IPS DF 6.9 (cell line): ENCODE measurements around the gene ADGRE1.

Experiments used
- DNase-seq: peaks from one replicate; pipeline ENCODE4 v3.0.0-alpha.2; 2013; ENCODE audit warnings: low read depth, low spot score
- H3K27ac ChIP-seq: one replicate; pipeline ENCODE4 v1.5.1; 2013; ENCODE audit warnings: low read length, control low read depth
- H3K27me3 ChIP-seq: 2 replicates; pipeline ENCODE4 v1.6.1; 2013; ENCODE audit warnings: mild to moderate bottlenecking, low read length; ENCODE audit not compliant: control insufficient read depth, insufficient read depth
- H3K36me3 ChIP-seq: 2 replicates; pipeline ENCODE4 v1.6.1; 2013; ENCODE audit warnings: low read length; ENCODE audit not compliant: control insufficient read depth, insufficient read depth
- H3K4me1 ChIP-seq: 2 replicates; pipeline ENCODE4 v1.6.1; 2013; ENCODE audit warnings: low read length; ENCODE audit not compliant: control insufficient read depth, insufficient read depth
- H3K4me3 ChIP-seq: 2 replicates; pipeline ENCODE4 v1.5.1; 2013; ENCODE audit warnings: mild to moderate bottlenecking, low read length
- H3K9me3 ChIP-seq: 2 replicates; pipeline ENCODE4 v1.6.1; 2013; ENCODE audit warnings: low read length, inconsistent platforms; ENCODE audit not compliant: control insufficient read depth, insufficient read depth
- WGBS: extraction: QIAGEN DNeasy Blood & Tissue Kit; methylation state at CpG from one replicate; pipeline ENCODE4 v1.1.7; 2013; ENCODE audit warnings: mixed read lengths, missing lambda C conversion rate; ENCODE audit not compliant: insufficient read length, insufficient coverage; 5-methylcytosine and 5-hydroxymethylcytosine counted together

Gene ADGRE1

DNA sequence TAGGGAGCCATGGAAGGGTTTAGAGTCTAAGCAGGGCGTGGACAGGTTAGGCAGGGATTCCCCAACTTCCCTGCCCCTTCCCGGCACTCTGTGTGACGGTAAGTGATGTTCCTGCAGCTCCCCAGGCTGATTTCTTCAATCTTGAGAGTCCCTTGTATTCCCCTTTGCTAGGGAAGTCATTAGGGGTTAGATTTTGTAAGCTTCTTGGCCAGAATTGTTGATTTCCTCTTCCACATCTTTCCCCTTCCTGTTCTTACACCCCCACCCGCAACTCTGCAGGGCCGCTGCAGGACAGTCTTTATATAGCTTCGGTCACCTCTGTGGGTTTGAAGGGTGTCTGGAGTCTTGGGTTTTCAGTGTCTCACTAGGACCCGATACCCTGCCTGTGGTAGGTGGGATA, 10.6 kb upstream of the ADGRE1 start:
- no peak overlapping the region for H3K27ac ChIP-seq
- H3K27me3 ChIP-seq, result no peaks in the 10 kb centered on the region
- H3K4me3 ChIP-seq, result no peak overlapping the region
- no peaks in the 10 kb centered on the region for H3K4me1 ChIP-seq
- no peaks in the 10 kb centered on the region; the same call in 1 of the 2 replicates for H3K9me3 ChIP-seq
- DNase-seq, result no peak
- no CpG with 5 or more reads among the region's 7 CpGs for WGBS
- H3K36me3 ChIP-seq, result no peaks in the 10 kb centered on the region

- DNase-seq, result no peak
- Histone ChIP-seq H3K27ac (no peak overlapping the region), H3K4me1 (no peaks in the 10 kb centered on the region), H3K27me3 (no peaks in the 10 kb centered on the region), H3K9me3 (no peaks in the 10 kb centered on the region; the same call in 1 of the 2 replicates), H3K36me3 (no peaks in the 10 kb centered on the region), H3K4me3 (no peak overlapping the region)
- no CpG with 5 or more reads among the region's 4 CpGs for WGBS
Measured at GRCh38 chr19:6877766-6878165, 9.6 kb upstream of the ADGRE1 start.

GRCh38 chr19:6886277-6886897, 992 bp upstream of the ADGRE1 start:
- WGBS, result no CpG with 5 or more reads among the region's 7 CpGs
- no peak overlapping the region for H3K4me3 ChIP-seq
- H3K9me3 ChIP-seq, result no peaks in the 10 kb centered on the region; the same call in 1 of the 2 replicates
- no peaks in the 10 kb centered on the region for H3K36me3 ChIP-seq
- no peak overlapping the region for H3K27ac ChIP-seq
- DNase-seq, result no peak
- H3K27me3 ChIP-seq, result no peaks in the 10 kb centered on the region
- no peaks in the 10 kb centered on the region for H3K4me1 ChIP-seq

DNA sequence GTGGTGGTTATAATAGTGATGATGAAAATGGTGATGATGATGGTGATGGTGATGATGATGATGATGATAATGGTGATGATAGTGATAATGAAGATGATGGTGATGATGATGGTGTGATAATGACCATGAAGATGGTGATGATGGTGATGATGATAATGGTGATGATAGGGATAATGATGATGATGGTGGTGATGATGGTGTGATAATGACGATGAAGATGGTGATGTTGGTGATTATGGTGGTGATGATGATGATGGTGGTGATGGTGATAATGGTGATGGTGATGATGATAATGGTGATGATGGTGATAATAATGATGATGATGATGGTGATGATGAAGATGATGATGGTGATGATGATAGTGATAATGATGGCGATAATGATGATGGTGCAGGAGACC, 1.6 kb downstream of the ADGRE1 start:
- Histone ChIP-seq H3K4me3 (no peak overlapping the region), H3K27ac (no peak overlapping the region), H3K27me3 (no peaks in the 10 kb centered on the region), H3K36me3 (no peaks in the 10 kb centered on the region), H3K4me1 (no peaks in the 10 kb centered on the region), H3K9me3 (no peaks in the 10 kb centered on the region; the same call in 1 of the 2 replicates)
- whole genome bisulfite sequencing, result 100% methylated on average over 1 of the region's 2 CpGs
- DNase-seq, result no peak

DNA sequence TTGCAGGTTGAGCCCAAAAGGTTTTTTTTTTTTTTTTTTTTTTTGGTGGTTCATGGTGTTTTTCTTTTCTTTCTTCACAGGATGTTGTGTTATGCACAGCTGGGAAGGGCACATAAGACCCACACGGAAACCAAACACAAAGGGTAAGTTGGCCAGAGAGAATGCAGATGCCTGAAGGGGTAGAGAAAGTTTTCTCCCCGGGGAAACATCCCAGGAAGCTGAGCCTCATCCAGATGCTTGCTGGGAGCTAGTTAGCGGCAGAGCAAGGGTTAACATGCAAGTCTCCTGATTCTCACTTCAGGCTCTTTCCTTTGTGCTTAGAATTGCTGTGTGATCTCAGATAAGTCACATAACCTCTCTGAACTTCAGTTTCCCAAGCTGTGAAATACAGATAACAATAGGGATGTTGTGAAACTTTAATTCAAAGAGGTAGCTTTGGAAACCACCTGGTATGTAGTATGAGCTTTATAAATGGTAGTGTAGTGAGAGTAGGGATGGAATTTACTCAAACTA, 3.1 kb downstream of the ADGRE1 start:
- H3K9me3 ChIP-seq, result peaks cover 5% of the 10 kb centered on the region; the same call in 1 of the 2 replicates
- no peak for DNase-seq
- no peaks in the 10 kb centered on the region for H3K4me1 ChIP-seq
- H3K36me3 ChIP-seq, result no peaks in the 10 kb centered on the region
- H3K27ac ChIP-seq, result no peak overlapping the region
- H3K4me3 ChIP-seq, result no peak overlapping the region
- no peaks in the 10 kb centered on the region for H3K27me3 ChIP-seq
- no CpG with 5 or more reads among the region's 3 CpGs for WGBS

DNA sequence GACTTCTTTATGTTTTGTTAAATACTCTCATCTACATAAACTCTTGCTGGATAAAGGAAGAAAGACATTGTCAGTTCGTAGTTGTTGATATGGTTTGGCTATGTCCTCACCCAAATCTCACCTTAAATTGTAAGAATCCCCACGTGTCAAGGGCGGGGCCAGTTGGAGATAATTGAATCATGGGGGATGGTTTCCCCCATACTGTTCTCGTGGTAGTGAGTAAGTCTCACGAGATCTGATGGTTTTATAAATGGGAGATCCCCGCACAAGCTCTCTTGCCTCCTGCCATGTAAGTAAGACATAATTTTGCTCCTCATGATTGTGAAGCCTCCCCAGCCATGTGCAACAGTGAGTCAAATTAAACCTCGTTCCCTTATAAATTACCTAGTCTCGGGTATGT, 3.6 kb downstream of the ADGRE1 start:
- no CpG with 5 or more reads among the region's 8 CpGs for WGBS
- no peak for DNase-seq
- Histone ChIP-seq H3K27me3 (no peaks in the 10 kb centered on the region), H3K4me1 (no peaks in the 10 kb centered on the region), H3K4me3 (no peak overlapping the region), H3K9me3 (peaks cover 5% of the 10 kb centered on the region; the same call in 1 of the 2 replicates), H3K27ac (no peak overlapping the region), H3K36me3 (no peaks in the 10 kb centered on the region)

GRCh38 chr19:6891761-6892385, 4.5 kb downstream of the ADGRE1 start:
- no CpG with 5 or more reads among the region's 8 CpGs for WGBS
- no peaks in the 10 kb centered on the region for H3K36me3 ChIP-seq

DNA sequence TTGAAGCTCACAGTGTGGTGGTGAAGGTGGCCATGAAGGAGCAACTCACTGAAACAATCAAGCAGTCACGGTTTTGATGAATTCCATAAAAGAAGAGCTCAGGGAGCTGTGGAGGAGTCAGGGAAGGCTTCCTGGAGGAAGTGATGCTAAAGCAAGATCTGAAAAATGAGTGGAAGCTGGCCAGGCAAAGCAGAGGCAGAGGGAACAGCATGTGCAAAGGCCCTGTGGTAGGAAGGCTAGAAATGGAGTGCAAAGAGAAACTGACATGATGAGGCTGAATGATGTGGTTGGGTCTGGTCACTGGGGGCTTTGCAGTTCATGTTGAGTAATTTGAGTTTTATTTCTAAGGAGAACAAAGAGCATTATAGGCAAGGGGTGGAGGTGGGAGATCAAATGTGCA, 6.9 kb downstream of the ADGRE1 start:
- H3K27me3 ChIP-seq, result no peaks in the 10 kb centered on the region
- H3K27ac ChIP-seq, result no peak overlapping the region
- no peak for DNase-seq
- H3K9me3 ChIP-seq, result peaks cover 7% of the 10 kb centered on the region
- no peaks in the 10 kb centered on the region for H3K4me1 ChIP-seq
- H3K4me3 ChIP-seq, result no peak overlapping the region
- WGBS, result no CpG with 5 or more reads among the region's 1 CpG
- H3K36me3 ChIP-seq, result no peaks in the 10 kb centered on the region

More at GRCh38 chr19:6891761-6892385, 4.5 kb downstream of the ADGRE1 start:
- DNase-seq, result no peak
- H3K27me3 ChIP-seq, result no peaks in the 10 kb centered on the region
- H3K27ac ChIP-seq, result no peak overlapping the region
- H3K4me3 ChIP-seq, result no peak overlapping the region
- peaks cover 7% of the 10 kb centered on the region for H3K9me3 ChIP-seq
- H3K4me1 ChIP-seq, result no peaks in the 10 kb centered on the region

DNA sequence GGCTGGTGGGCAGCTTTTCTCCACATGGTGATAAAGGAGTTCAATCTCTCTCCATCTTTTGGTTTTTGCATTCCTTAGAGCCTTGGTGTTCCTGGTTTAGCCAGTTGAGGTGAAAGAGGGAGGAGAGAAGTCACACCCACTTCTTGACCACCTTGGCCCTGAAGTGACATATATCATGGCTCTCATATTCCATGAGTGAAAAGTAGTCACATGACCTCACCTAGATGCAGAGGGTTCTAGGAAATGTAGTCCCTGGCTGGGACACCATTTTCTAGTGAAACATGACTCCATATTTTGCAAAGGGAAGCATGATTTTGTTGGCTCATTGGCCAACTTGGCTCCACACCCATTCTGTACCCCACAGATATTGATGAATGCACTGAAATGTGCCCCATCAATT, 16.1 kb downstream of the ADGRE1 start:
- H3K27ac ChIP-seq, result no peak overlapping the region
- H3K9me3 ChIP-seq, result peaks cover 10% of the 10 kb centered on the region
- H3K4me1 ChIP-seq, result no peaks in the 10 kb centered on the region
- H3K36me3 ChIP-seq, result no peaks in the 10 kb centered on the region
- no peak for DNase-seq
- no peak overlapping the region for H3K4me3 ChIP-seq
- H3K27me3 ChIP-seq, result no peaks in the 10 kb centered on the region

DNA sequence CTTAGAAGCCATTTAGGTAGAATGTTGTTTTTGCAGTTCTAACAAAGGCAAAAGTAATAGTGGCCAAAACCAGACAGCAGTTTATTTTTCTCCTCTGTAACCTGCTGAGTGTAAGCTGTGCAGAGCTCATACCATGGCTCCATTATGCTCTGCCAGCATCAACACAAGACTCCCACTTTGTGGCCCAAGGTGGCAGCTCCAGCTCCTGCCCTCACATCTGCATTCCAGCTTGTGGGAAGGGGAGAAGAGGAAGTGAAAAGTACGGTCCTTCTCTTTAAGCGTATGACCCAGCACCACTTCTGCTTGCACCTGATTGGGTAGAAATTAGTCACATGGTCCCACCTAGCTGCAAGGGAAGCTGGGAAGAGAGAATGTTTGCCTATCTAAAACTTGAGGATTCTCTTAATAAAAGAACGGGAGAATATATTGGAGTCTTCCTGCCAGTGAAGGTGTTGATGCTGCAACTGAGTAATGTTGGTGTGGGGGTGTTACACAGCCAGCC, 19.2 kb downstream of the ADGRE1 start:
- no CpG with 5 or more reads among the region's 3 CpGs for WGBS
- DNase-seq, result no peak
- H3K27me3 ChIP-seq, result no peaks in the 10 kb centered on the region
- peaks cover 9% of the 10 kb centered on the region for H3K9me3 ChIP-seq
- H3K4me3 ChIP-seq, result no peak overlapping the region
- no peak overlapping the region for H3K27ac ChIP-seq
- H3K36me3 ChIP-seq, result no peaks in the 10 kb centered on the region
- H3K4me1 ChIP-seq, result no peaks in the 10 kb centered on the region
